Adrenal gland (tissue), 5 donors: Measurements from ENCODE around the gene ARHGEF25.

Experiments used
- POLR2A ChIP-seq, 2 donors: fragments of 450-650 bp; IDR thresholded peaks; one replicate each; pipeline ENCODE4 v1.6.1; 2017; ENCODE audit warnings: antibody characterized with exemption in 2 of 2, mild to moderate bottlenecking in 2 of 2, moderate library complexity in 1 of 2
- TF ChIP-seq, protein P1 (sequence below), 6 experiments: fragments of 450-650 bp in 4 of 6; fragments of 200-600 bp in 2 of 6; sonication (generic) in 1 of 6; IDR thresholded peaks; 1 replicate in 5 of 6; 2 replicates in 1 of 6; pipeline versions ENCODE4 v1.5.1 to v1.8.0; 2016 to 2021; ENCODE audit warnings: antibody characterized with exemption in 6 of 6, mild to moderate bottlenecking in 2 of 6, moderate library complexity in 1 of 6
- donor health status: DM: no; HTN: no; CAD: no.

DNA sequence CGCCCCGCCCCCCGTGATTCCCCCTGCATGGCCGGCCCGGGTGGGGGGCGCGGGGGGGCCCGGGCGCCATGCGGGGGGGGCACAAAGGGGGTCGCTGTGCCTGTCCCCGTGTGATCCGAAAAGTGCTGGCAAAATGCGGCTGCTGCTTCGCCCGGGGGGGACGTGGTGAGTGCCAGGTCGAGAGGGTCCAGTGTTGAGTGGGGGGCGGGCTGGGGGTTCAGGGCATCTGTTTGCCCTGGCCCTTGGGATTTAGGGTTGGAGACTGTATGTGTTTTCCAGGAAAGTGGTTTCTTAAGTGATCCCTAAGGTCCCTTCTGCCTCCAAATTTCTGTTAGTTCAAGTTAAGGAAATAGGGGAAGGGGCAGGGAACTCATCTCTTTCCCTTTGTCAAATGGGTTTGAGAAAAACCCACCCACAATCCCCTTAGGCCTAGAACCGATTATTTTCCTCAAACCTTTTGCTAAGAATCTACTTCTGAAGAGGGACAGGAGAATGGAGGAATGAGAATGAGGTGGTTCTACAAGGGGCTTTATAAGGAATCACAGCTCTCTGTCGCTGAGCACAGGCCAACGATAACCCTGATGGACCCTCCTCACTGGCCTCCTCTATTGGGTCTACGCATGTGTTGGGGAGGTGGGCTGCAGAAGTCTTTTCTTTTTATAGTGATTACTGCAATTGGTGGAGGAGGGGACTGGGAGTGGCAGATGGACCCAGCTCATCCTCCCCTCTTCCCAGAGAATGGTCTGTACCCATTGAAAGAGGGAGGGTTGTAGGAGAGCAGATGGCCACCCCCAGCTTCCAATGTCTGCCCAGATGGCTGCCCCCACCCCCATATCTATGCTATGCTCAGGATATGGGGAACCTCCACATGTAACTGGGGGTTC, 834 bp downstream of the ARHGEF25 start:
- TF ChIP-seq, protein P1, sequence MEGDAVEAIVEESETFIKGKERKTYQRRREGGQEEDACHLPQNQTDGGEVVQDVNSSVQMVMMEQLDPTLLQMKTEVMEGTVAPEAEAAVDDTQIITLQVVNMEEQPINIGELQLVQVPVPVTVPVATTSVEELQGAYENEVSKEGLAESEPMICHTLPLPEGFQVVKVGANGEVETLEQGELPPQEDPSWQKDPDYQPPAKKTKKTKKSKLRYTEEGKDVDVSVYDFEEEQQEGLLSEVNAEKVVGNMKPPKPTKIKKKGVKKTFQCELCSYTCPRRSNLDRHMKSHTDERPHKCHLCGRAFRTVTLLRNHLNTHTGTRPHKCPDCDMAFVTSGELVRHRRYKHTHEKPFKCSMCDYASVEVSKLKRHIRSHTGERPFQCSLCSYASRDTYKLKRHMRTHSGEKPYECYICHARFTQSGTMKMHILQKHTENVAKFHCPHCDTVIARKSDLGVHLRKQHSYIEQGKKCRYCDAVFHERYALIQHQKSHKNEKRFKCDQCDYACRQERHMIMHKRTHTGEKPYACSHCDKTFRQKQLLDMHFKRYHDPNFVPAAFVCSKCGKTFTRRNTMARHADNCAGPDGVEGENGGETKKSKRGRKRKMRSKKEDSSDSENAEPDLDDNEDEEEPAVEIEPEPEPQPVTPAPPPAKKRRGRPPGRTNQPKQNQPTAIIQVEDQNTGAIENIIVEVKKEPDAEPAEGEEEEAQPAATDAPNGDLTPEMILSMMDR (IDR thresholded peaks at IDR 0.05) = no peak
- TF ChIP-seq POLR2A (IDR thresholded peaks at IDR 0.05) = no peak
